Dendritic cell treated with granulocyte-macrophage colony-stimulating factor and Interleukin-4, amounts not matched to agents 40 ng/mL and 50 ng/mL, for 4 days (primary cell): ENCODE data around the gene ASF1A.
"Not testable (repeated sequence)": the region's sequence is repeated elsewhere in the genome, so short reads cannot be mapped to it uniquely, and the experiment has no call there.

Experiments
- H3K27ac Mint-ChIP-seq: one replicate; pipeline ENCODE4 v1.8.0; 2022; ENCODE audit warnings: mild to moderate bottlenecking, mixed read lengths
- H3K27me3 Mint-ChIP-seq: one replicate; pipeline ENCODE4 v1.8.0; 2022; ENCODE audit warnings: mild to moderate bottlenecking, mixed read lengths
- H3K36me3 Mint-ChIP-seq: one replicate; pipeline ENCODE4 v1.8.0; 2022; ENCODE audit warnings: low read depth, mixed read lengths
- H3K4me1 Mint-ChIP-seq: one replicate; pipeline ENCODE4 v1.8.0; 2022; ENCODE audit warnings: low read depth, mixed read lengths
- H3K4me3 Mint-ChIP-seq: one replicate; pipeline ENCODE4 v1.8.0; 2022; ENCODE audit warnings: mild to moderate bottlenecking, moderate library complexity, mixed read lengths
- H3K9me3 Mint-ChIP-seq: one replicate; pipeline ENCODE4 v1.8.0; 2022; ENCODE audit warnings: mixed read lengths
- intact Hi-C: fragments of 100-400 bp; cut with micrococcal nuclease; formaldehyde crosslinking; loops from one replicate; pipeline ENCODE4 v1.15.0; 2022

Gene ASF1A

DNA sequence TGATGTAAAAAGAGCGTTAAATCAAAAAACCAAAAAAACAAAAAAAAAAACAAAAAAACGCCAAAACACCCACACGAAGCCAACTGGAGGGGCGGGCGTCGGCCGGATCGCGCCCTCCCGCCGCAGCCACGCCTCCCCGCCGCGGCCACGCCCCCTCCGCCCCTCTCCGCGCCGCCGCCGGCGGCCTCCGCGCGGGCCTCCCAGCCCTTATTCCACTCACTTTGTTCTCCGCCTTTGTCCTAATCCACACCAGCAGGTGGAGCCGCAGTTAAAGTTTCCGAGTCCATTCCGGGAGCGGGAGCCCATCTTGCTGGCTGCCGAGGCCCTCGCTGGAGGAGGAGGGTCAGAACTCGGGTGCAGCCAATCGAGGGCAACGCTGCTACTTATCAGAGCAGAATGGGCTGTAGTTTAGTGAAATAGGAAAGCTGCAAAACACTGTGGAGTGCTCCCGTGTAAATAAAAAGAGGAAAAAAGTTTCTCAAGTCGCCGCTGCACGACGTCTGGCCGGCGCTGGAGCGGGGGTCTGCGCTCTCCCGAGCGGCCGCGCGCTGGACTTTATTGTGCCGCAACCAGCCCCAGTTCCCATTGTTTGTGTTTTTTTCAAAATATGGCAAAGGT lies at the start of gene ASF1A:
Gene ASF1A, plus strand, starts transcription at position 346 of the 618 bp plus-strand sequence. Its CDS starts 262 bp downstream, at position 608.
- Mint-ChIP-seq H3K36me3 (peaks cover 22% of the 10 kb centered on the region), H3K27me3 (no peaks in the 10 kb centered on the region), H3K4me3 (peak within 1 kb of the TSS; percentile 88), H3K4me1 (peaks cover 45% of the 10 kb centered on the region), H3K27ac (peak within 1 kb of the TSS; percentile 96), H3K9me3 (no peaks in the 10 kb centered on the region)
- intact Hi-C loops: loop anchor here (1.0 to 5.0 kb wide), 3 partner anchors 41 to 453 kb away; partner anchors contain the start of genes CEP85L, MAN1A1 and MCM9

DNA sequence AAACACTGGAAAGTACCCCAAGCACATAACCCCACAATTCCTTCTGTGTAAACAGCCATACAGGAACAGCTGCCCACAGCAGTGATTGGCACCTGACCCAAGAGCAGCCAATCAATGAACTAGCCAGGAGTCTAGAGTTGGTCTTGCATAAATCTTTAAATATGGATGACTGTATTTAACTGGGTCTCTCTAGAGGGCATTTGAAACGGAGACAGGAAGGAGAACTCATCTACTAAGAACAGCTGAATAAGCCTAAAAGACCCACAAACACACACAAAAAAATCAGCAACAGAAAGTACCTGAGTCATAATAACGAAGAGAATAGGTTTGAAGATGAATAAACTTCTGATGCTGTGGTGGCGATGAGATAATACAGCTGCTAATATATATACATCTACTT lies 49.0 kb upstream of the ASF1A start:
- intact Hi-C loops: no loop called here
- no peak overlapping the region for H3K27ac Mint-ChIP-seq
- no peaks in the 10 kb centered on the region for H3K27me3 Mint-ChIP-seq
- peaks cover 13% of the 10 kb centered on the region for H3K4me1 Mint-ChIP-seq
- peaks cover 45% of the 10 kb centered on the region for H3K36me3 Mint-ChIP-seq
- peaks cover 6% of the 10 kb centered on the region for H3K9me3 Mint-ChIP-seq
- H3K4me3 Mint-ChIP-seq: no peak overlapping the region

DNA sequence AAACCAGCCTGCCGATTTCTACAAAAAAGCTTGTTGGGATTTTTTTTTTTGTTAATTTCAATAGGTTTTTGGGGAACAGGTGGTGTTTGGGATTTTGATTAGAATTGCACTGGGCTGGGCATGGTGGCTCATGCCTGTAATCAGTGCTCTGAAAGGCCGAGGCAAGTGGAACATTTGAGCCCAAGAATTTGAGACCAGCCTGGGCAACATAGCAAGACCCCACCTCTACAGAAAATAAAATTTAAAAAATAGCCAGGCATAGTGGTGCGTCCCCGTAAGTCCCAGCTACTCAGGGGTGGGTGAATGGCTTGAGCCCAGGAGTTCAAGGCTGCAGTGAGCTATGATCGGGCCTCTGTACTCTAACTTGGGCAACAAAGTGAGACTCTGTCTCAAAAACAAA lies 40.5 kb upstream of the ASF1A start:
- no peaks in the 10 kb centered on the region for H3K9me3 Mint-ChIP-seq
- intact Hi-C loops: no loop called here
- H3K4me3 Mint-ChIP-seq: no peak overlapping the region
- no peak overlapping the region for H3K27ac Mint-ChIP-seq
- H3K27me3 Mint-ChIP-seq: no peaks in the 10 kb centered on the region
- H3K4me1 Mint-ChIP-seq: no peaks in the 10 kb centered on the region
- peaks cover 6% of the 10 kb centered on the region for H3K36me3 Mint-ChIP-seq

DNA sequence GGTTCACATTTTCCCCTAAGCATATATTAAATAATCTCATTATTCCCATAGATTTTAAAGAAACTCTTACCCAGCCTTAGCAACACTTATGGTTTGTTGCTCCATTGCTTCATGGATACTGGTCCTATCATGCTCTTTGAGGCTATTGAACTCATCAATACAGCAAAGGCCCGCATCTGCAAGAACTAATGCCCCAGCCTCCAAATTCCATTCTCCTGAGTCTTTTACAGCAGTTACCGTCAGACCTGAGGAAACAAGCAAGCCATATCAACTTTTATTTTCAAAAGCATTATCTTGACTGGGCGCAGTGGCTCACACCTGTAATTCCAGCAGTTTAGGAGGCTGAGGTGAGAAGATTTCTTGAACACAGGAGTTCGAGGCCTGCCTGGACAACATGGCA lies 37.7 kb upstream of the ASF1A start:
- no peak overlapping the region for H3K4me3 Mint-ChIP-seq
- H3K27me3 Mint-ChIP-seq: no peaks in the 10 kb centered on the region
- peaks cover 16% of the 10 kb centered on the region for H3K4me1 Mint-ChIP-seq
- H3K9me3 Mint-ChIP-seq: no peaks in the 10 kb centered on the region
- no peak overlapping the region for H3K27ac Mint-ChIP-seq
- H3K36me3 Mint-ChIP-seq: peaks cover 10% of the 10 kb centered on the region
- intact Hi-C loops: no loop called here

DNA sequence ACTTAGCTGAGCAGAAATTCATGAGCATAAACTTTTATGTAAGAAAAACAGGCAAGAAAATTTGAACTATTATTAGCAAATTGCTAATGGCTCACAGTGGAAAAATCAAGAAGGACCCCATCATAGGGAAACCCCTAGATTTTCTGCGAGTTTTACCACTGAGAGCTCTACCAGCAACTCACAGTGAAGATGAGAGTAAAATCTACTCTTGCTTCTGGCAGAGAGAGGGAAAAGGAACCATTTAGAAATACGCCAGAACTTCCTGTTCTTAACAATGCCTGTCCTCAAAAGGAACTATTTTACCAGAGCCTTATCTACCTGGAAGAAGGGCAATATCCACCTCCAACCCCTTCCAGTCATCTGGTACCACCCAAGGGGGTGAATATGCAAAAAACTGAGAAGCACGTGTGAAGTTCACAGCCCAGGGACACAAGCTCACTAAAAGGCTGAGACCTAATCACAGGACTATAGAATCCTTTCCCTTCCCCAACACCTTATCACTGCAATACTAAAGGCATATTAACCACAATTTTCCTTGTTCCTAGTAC lies 34.4 kb upstream of the ASF1A start:
- intact Hi-C loops: no loop called here
- no peaks in the 10 kb centered on the region for H3K9me3 Mint-ChIP-seq
- H3K4me3 Mint-ChIP-seq: no peak overlapping the region
- peaks cover 20% of the 10 kb centered on the region for H3K36me3 Mint-ChIP-seq
- peaks cover 22% of the 10 kb centered on the region for H3K4me1 Mint-ChIP-seq
- no peaks in the 10 kb centered on the region for H3K27me3 Mint-ChIP-seq
- peak overlapping the region; percentile 44 for H3K27ac Mint-ChIP-seq

DNA sequence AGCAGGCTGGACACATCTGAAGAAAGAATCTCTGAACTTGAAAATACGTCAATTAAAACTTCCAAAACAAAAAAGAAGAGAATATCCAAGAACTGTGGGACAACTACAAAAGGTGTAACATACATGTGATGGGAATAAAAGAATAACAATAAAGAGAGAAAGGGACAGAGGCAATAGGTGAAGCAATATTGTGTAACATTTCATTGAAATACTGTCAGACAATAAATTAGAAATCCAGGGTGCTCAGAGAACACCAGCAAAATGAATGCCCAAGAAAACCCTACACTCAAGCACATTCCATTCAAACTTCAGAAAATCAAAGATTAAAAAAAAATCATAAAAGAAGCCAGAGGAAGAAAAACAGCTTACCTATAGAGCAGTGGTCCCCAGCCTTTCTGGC lies 33.6 kb upstream of the ASF1A start:
- Mint-ChIP-seq H3K27me3 (no peaks in the 10 kb centered on the region), H3K4me1 (peaks cover 30% of the 10 kb centered on the region), H3K36me3 (peaks cover 20% of the 10 kb centered on the region), H3K4me3 (no peak overlapping the region), H3K9me3 (no peaks in the 10 kb centered on the region), H3K27ac (no peak overlapping the region)
- intact Hi-C loops: no loop called here

DNA sequence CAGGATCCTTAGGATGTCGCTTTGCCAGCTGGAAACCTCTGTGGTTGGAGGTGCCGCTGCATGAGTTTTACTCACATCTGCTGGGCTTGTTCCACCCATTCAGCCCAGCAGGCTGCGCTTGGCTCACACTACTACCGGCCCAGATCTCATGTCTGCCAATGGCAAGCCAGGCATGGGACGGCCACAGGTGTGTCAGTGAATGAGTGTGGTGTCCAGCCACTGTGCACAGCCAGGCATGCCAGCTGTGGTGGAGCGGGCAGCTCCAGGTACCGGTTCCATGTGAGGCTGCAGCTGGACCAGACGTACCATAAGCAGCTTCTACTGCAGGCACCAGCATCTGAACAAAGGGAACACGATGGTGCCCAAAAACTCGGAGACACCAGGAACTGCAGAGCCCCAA lies 33.1 kb upstream of the ASF1A start:
- H3K36me3 Mint-ChIP-seq: peaks cover 20% of the 10 kb centered on the region
- intact Hi-C loops: no loop called here
- H3K9me3 Mint-ChIP-seq: no peaks in the 10 kb centered on the region
- H3K27me3 Mint-ChIP-seq: no peaks in the 10 kb centered on the region
- H3K4me1 Mint-ChIP-seq: peaks cover 35% of the 10 kb centered on the region
- no peak overlapping the region for H3K4me3 Mint-ChIP-seq
- H3K27ac Mint-ChIP-seq: no peak overlapping the region

DNA sequence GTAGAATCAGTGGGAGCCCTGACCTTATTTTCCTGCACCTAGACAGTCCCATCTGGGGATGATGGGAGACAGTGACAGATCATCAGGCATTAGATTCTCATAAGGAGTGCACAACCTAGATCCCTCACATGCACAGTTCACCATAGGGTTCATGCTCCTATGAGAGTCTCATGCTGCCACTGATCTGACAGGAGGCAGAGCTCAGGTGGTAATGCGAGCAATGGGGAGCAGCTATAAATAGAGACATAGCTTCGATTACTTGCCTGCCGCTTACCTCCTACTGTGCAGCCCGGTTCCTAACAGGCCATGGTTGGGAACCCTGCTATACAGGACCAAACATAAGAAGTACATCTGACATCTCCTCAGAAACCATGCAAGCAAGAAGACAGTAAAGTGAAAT lies 31.5 kb upstream of the ASF1A start:
- no peaks in the 10 kb centered on the region for H3K27me3 Mint-ChIP-seq
- H3K4me3 Mint-ChIP-seq: no peak overlapping the region
- no peak overlapping the region for H3K27ac Mint-ChIP-seq
- peaks cover 10% of the 10 kb centered on the region for H3K9me3 Mint-ChIP-seq
- H3K36me3 Mint-ChIP-seq: peaks cover 20% of the 10 kb centered on the region
- intact Hi-C loops: no loop called here
- H3K4me1 Mint-ChIP-seq: peaks cover 43% of the 10 kb centered on the region

DNA sequence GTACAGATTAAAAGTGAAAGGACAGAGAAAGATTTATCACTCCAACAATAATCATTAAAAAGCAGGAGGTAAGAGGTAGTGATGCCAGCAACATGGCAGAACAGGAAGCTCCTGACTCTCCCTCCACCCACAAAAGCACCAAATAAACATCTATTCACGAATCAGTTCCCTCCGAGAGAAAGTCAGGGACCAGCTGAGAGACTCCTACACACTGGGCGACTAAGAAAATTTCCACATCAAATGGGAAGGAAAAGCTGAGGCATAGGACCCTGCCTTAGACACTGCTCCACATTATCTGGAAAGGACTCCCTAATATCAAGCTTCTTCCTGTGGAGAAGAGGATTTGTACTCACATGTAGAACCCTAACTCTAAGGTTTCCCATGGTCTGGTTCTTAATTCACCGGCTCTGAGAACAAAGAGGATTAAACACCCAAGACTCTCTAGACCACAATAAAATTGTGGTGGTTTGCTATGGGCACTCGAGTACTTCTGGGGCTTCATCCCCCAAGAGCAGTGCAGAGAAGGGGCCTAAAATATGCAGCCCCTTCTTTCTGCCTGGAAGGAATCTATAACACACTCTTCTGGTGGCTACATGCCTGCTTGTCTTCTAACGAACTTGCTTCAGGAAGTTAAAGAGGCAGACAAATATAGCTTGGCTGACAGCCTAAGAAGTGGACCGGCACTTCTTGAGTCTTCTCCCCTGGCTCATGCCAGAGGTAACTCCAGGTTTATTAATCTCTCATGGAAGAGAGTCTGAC lies 29.4 kb upstream of the ASF1A start:
- Mint-ChIP-seq H3K4me1 (peaks cover 42% of the 10 kb centered on the region), H3K27ac (peak overlapping the region; percentile 63), H3K9me3 (peaks cover 10% of the 10 kb centered on the region), H3K36me3 (peaks cover 28% of the 10 kb centered on the region), H3K4me3 (no peak overlapping the region), H3K27me3 (no peaks in the 10 kb centered on the region)
- intact Hi-C loops: no loop called here

DNA sequence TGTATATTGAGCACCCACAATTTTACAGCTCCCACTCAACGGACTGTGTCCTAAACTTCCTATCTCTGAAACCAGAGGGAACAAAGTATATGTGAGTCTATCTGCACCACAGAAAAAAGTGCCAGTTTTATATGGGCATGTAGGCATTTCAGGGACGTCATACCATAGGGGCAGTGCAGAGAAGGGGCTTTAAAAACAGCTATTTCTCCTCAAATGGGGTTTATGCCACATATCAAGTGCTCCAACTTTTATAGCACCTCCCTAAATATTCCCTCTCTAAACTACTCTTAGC lies 28.9 kb upstream of the ASF1A start:
- H3K9me3 Mint-ChIP-seq: peaks cover 10% of the 10 kb centered on the region
- H3K4me3 Mint-ChIP-seq: no peak overlapping the region
- peaks cover 28% of the 10 kb centered on the region for H3K36me3 Mint-ChIP-seq
- H3K27ac Mint-ChIP-seq: peak overlapping the region; percentile 63
- peaks cover 42% of the 10 kb centered on the region for H3K4me1 Mint-ChIP-seq
- intact Hi-C loops: no loop called here
- no peaks in the 10 kb centered on the region for H3K27me3 Mint-ChIP-seq

DNA sequence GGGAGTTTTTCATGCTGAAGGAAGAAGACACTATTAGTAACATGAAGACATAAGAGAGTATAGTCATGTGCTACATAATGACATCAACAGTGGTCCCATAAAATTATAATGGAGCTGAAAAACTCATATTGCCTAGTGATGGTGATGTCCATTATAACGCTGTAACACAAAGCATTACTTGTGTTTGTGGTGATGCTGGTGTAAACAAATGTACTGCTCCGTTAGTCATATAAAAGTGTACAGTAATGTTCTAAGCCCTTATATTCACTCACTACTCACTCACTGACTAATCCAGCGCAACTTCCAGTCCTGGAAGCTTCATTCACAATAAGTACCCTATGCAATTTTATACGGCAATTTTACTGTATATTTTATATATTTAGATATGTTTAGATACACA lies 26.8 kb upstream of the ASF1A start:
- H3K36me3 Mint-ChIP-seq: peaks cover 21% of the 10 kb centered on the region
- no peak overlapping the region for H3K27ac Mint-ChIP-seq
- H3K9me3 Mint-ChIP-seq: peaks cover 10% of the 10 kb centered on the region
- H3K4me1 Mint-ChIP-seq: peaks cover 47% of the 10 kb centered on the region
- no peak overlapping the region for H3K4me3 Mint-ChIP-seq
- intact Hi-C loops: no loop called here
- no peaks in the 10 kb centered on the region for H3K27me3 Mint-ChIP-seq

DNA sequence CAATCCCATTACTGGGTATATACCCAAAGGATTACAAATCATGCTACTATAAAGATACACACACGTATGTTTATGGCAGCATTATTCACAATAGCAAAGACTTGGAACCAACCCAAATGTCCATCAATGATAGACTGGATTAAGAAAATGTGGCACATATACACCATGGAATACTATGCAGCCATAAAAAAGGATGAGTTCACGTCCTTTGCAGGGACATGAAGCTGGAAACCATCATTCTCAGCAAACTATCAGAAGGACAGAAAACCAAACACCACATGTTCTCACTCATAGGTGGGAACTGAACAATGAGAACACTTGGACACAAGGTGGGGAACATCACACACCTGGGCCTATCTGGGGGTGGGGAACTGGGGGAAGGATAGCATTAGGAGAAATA lies 25.1 kb upstream of the ASF1A start:
- H3K27ac Mint-ChIP-seq, intact Hi-C loops, H3K4me3 Mint-ChIP-seq, H3K27me3 Mint-ChIP-seq: not testable (repeated sequence)
- Mint-ChIP-seq H3K9me3 (peaks cover 10% of the 10 kb centered on the region), H3K36me3 (peaks cover 14% of the 10 kb centered on the region), H3K4me1 (peaks cover 58% of the 10 kb centered on the region)

DNA sequence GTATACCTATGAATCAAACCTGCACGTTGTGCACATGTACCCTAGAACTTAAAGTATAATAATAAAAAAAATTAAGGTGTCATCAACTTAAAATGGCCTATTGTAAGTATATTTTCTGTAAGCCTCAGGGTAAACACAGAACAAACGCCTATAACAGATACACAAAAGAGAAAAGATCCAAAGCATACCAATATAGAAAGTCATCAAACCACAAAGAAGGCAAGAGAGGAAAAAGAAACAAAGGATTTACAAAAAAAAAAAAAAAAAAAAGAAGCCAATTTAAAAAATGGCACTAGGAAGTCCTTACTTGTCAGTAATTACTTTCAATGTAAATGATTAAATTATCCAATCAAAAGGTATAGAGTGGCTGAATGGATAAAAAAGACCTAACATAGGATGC lies 24.6 kb upstream of the ASF1A start:
- H3K4me1 Mint-ChIP-seq: peaks cover 54% of the 10 kb centered on the region
- H3K36me3 Mint-ChIP-seq: peaks cover 14% of the 10 kb centered on the region
- H3K27ac Mint-ChIP-seq: no peak overlapping the region
- no peaks in the 10 kb centered on the region for H3K27me3 Mint-ChIP-seq
- no peak overlapping the region for H3K4me3 Mint-ChIP-seq
- intact Hi-C loops: no loop called here
- H3K9me3 Mint-ChIP-seq: peaks cover 10% of the 10 kb centered on the region

DNA sequence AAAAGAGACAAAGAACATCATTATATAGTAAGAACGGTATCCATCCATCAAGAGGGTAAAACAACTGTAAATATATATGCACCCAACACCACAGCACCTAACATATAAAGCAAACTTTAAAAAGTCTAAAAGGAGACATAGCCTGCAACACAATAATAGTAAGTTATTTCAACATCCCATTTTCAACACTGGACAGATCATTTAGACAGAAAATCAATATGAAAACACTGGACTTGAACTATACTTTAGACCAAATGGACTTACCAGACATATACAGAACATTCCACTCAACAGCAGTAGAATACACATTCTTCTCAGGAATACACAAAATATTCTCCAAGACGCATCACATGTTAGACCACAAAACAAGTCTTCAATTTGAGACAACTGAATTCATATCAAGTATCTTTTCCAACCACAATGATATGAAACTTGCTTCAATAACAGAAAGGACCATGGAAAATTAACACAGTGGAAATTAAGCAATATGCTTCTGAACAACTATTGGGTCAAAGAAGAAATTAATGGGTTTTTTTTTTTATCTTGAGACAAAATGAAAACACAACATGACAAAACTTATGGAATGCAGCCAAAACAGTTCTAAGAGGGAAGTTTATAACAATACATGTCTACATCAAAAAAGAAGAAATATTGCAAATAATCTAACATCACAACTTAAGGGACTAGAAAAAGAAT lies 23.9 kb upstream of the ASF1A start:
- H3K36me3 Mint-ChIP-seq: peaks cover 14% of the 10 kb centered on the region
- no peak overlapping the region for H3K4me3 Mint-ChIP-seq
- peaks cover 47% of the 10 kb centered on the region for H3K4me1 Mint-ChIP-seq
- intact Hi-C loops: no loop called here
- H3K27ac Mint-ChIP-seq: no peak overlapping the region
- H3K9me3 Mint-ChIP-seq: peaks cover 10% of the 10 kb centered on the region
- no peaks in the 10 kb centered on the region for H3K27me3 Mint-ChIP-seq
